AG04449 (cell line): ENCODE results near the gene WDFY1.

Experiments used
- CTCF ChIA-PET: fragments of 350-600 bp; formaldehyde crosslinking; extraction: SDS; loops from one replicate; lab custom pipeline; 2021; ENCODE audit warnings: antibody characterized with exemption; lab: Yijun Ruan, JAX
- POLR2A ChIA-PET: fragments of 400-600, 350-600 bp; formaldehyde crosslinking; extraction: SDS; loops from one replicate; lab custom pipeline; 2020; ENCODE audit warnings: antibody characterized with exemption, inconsistent platforms; lab: Yijun Ruan, JAX
- DNase-seq: peaks from one replicate; pipeline ENCODE4 v3.0.0-alpha.2; 2010; ENCODE audit warnings: low read depth, low spot score
- H3K4me3 ChIP-seq: 2 replicates; pipeline ENCODE4 v1.5.1; 2011; ENCODE audit warnings: low read depth, mild to moderate bottlenecking, control low read depth, low read length
- CTCF ChIP-seq: IDR thresholded peaks from one replicate; pipeline ENCODE4 v1.5.1; 2011; ENCODE audit warnings: mild to moderate bottlenecking, moderate library complexity, low read length, control low read depth, inconsistent platforms; ENCODE audit not compliant: insufficient read depth; ENCODE audit errors: missing control alignments

Gene WDFY1

GRCh38 chr2:223930103-223930976 lies 14.8 kb downstream of the WDFY1 start:
- ChIA-PET POLR2A (interaction anchor here (0.7 to 0.9 kb wide), 2 partner anchors 13 to 616 kb away, joined by 3 read pairs; no protein-coding TSS in a partner anchor), CTCF (interaction anchor here (1.2 kb wide), 1 partner anchor 41 kb away, joined by 3 read pairs; no protein-coding TSS in a partner anchor)
- TF ChIP-seq CTCF, result no peak
- DNase-seq, result no peak
- no peak overlapping the region for H3K4me3 ChIP-seq

GRCh38 chr2:223929571-223930102 lies 15.5 kb downstream of the WDFY1 start:
- POLR2A ChIA-PET, result interaction anchor here (0.9 kb wide), 1 partner anchor 14 kb away, joined by 3 read pairs; no protein-coding TSS in a partner anchor
- no peak for TF ChIP-seq CTCF
- H3K4me3 ChIP-seq, result no peak overlapping the region
- CTCF ChIA-PET, result interaction anchor here (1.0 to 1.2 kb wide), 2 partner anchors 22 to 41 kb away, joined by 3 read pairs; no protein-coding TSS in a partner anchor
- no peak for DNase-seq

DNA sequence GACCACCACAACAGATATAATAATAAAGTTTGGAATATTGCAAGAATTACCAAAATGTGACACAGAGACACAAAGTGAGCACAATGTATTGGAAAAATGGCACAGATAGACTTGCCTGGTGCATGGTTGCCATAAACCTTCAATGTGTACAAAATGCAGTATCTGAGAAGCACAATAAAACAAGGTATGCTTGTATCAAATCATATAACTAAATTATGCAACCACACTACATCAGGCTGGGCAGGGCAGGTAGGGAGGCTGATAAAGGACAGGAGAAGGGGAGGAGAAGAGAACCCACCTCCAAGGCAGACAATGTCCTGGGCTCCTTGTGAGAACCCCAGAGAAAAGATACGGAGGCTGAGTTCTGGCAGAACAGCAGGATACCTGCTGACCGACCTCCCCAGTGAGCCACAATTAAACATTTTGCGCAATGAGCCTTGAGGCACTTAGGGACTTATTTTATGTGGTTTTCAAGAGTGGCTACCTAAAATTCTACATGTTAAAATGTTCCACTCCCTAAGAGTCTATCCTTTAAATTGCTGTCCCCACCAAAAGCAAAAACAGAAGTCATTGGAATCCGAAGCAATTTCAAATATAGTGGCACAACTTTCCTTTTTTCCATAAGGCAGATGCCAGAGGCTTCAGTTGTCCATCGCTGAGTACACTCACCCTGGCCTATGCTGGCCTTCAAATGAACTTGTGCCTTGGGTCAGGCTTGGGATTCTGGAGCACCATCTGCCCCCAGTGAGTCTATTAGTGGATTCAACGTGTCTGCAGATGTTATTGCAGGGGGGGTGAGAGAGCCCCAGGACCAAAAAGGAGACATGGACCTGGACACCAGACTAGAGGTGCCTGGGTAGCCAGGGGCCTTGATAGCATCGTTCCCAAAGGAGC lies 16.8 kb downstream of the WDFY1 start:
- DNase-seq, result no peak
- POLR2A ChIA-PET, result no interaction called here
- no peak for TF ChIP-seq CTCF
- no peak overlapping the region for H3K4me3 ChIP-seq
- CTCF ChIA-PET, result interaction anchor here (1.0 kb wide), 1 partner anchor 20 kb away, joined by 3 read pairs; no protein-coding TSS in a partner anchor

DNA sequence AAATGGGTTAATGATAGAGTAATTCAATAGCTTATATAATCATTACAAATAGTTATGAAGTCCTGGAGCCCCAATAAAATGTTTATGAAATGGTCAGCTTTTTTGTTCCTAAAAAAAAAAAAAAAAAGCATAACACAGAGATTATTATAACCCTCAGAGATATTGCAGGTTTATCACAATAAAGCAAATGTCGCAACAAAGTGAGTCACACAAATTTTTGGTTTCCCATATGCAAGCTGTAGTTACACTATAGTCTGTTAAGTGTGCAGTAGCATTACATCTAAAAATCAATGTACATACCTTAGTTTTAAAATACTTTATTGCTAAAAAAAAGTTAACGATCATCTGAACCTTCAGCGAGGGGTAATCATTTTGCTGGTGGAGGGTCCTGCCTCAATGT lies 20.0 kb downstream of the WDFY1 start:
- POLR2A ChIA-PET, result no interaction called here
- TF ChIP-seq CTCF, result no peak
- no peak overlapping the region for H3K4me3 ChIP-seq
- no peak for DNase-seq
- CTCF ChIA-PET, result interaction anchor here (2.0 kb wide), 1 partner anchor 9 kb away, joined by 10 read pairs; no protein-coding TSS in a partner anchor

- POLR2A ChIA-PET, result no interaction called here
- CTCF ChIA-PET, result interaction anchor here (0.8 to 2.0 kb wide), 2 partner anchors 10 to 727 kb away, joined by 3 to 10 read pairs; no protein-coding TSS in a partner anchor
- no peak overlapping the region for H3K4me3 ChIP-seq
- TF ChIP-seq CTCF, result no peak
- no peak for DNase-seq
These were observed 21.2 kb downstream of the WDFY1 start for GRCh38 chr2:223923976-223924375.
